ENCODE results near the gene KCNT1. TPM values are rescaled to one million over a fixed set of nuclear protein-coding genes. Genes with fewer than 3 reads are reported as not detected.

The KCNT1 gene
- total RNA-seq, 4 donors from 2014 or later: 0.21 TPM; not detected in 3

DNA sequence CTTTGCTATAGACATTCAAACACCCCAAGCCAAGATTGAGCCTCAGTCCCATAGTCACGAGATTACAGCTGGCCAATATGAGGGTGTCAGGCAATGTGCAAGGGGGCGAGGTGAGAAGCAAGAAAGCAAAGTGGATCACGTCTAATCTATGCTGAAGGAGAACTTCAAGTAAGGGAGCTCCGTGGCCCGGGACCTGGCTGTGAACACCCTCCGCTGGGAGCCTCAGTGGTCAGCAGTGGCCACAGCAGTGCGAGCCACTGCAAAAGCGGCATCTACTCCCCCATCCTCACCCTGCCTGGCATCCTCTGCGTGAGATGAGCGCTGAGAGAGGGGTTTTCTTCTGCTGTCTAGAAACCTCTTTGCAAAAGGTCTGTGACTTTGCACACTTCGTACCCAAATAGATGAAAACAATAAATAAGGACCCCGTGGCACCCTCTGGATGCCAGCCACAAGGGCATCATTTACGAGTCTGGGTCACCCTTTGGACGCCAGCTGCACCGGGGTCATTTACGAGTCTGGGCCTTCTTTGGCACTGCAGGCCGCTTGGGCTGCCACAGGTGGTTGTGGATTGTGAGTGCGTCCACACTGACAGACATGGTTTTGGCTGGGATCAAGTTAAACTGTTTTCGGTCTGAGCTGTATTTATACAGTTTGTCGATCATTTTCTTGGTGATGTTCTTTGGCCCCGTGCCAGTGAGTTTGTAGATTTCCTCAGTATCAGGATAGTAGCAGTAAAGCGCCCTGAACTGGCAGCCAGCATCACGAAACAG, 109.0 kb downstream of the KCNT1 start:
- no peak overlapping the region for H3K27ac ChIP-seq
- H3K9me3 ChIP-seq: no peaks in the 10 kb centered on the region
- intact Hi-C loops (cut with DNase I): no loop called here
- no peak overlapping the region for H3K4me3 ChIP-seq (replicated peaks in 1 of 3)
- no peak for DNase-seq
- WGBS, 2 donors: 96% methylated on average over 23 of the region's 23 CpGs
- peaks cover 28 to 32% of the 10 kb centered on the region in 2 donors for H3K36me3 ChIP-seq
- H3K4me1 ChIP-seq: no peaks in the 10 kb centered on the region
- H3K27me3 ChIP-seq: no peaks in the 10 kb centered on the region
- TF ChIP-seq, protein P1, sequence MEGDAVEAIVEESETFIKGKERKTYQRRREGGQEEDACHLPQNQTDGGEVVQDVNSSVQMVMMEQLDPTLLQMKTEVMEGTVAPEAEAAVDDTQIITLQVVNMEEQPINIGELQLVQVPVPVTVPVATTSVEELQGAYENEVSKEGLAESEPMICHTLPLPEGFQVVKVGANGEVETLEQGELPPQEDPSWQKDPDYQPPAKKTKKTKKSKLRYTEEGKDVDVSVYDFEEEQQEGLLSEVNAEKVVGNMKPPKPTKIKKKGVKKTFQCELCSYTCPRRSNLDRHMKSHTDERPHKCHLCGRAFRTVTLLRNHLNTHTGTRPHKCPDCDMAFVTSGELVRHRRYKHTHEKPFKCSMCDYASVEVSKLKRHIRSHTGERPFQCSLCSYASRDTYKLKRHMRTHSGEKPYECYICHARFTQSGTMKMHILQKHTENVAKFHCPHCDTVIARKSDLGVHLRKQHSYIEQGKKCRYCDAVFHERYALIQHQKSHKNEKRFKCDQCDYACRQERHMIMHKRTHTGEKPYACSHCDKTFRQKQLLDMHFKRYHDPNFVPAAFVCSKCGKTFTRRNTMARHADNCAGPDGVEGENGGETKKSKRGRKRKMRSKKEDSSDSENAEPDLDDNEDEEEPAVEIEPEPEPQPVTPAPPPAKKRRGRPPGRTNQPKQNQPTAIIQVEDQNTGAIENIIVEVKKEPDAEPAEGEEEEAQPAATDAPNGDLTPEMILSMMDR (IDR thresholded peaks at IDR 0.05): no peak
- no peak for TF ChIP-seq POLR2A (IDR thresholded peaks at IDR 0.05)

DNA sequence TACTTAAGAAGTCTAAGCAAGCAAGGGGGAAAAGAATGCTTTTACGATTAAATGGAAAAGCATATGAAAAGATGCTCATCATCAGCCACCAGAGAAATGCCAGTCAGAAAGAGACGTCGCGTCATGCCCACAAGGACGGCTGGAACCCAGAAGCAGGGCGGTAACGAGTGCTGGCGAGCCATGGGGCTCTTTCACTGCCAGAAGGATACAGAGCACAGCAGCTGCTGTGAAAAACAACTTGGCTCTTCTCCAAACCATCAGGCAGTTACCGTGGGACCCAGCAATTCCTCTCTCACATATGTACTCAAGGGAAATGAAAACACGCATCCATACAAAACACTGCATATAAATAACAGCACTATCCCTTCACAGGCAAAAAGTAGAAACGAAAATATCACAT, 109.8 kb downstream of the KCNT1 start:
- no peaks in the 10 kb centered on the region for H3K4me1 ChIP-seq
- H3K9me3 ChIP-seq: no peaks in the 10 kb centered on the region
- H3K27ac ChIP-seq: no peak overlapping the region
- TF ChIP-seq POLR2A (IDR thresholded peaks at IDR 0.05): no peak
- TF ChIP-seq, protein P1 (IDR thresholded peaks at IDR 0.05): no peak
- DNase-seq: no peak
- H3K27me3 ChIP-seq: no peaks in the 10 kb centered on the region
- WGBS, 2 donors: 82 to 89% methylated on average over 11 of the region's 11 CpGs
- H3K36me3 ChIP-seq: peaks cover 34 to 40% of the 10 kb centered on the region in 2 donors
- no peak overlapping the region for H3K4me3 ChIP-seq (replicated peaks in 1 of 3)
- intact Hi-C loops (cut with DNase I): no loop called here

DNA sequence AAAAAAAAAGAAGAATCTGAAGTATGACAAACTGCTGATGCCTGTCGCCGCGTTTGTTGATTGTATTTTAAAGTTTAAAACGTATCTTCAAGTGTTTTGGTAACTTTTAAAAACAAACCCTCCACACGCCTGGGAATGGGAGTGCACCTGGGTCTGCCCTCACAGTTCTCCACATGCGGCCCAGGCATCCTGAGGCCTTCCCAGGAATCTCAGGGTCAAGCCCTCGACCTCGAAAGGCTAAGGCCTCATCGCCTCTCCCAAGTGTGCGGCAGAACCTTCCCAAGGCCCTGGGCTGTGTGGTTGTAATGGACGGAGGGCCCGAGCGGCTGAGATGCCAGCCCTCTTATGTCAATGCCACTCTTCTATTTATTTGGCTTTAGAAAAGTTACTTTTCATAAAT, 111.0 kb downstream of the KCNT1 start:
- H3K36me3 ChIP-seq: peaks cover 42 to 50% of the 10 kb centered on the region in 2 donors
- no peak for TF ChIP-seq POLR2A (IDR thresholded peaks at IDR 0.05)
- TF ChIP-seq, protein P1 (IDR thresholded peaks at IDR 0.05): no peak

DNA sequence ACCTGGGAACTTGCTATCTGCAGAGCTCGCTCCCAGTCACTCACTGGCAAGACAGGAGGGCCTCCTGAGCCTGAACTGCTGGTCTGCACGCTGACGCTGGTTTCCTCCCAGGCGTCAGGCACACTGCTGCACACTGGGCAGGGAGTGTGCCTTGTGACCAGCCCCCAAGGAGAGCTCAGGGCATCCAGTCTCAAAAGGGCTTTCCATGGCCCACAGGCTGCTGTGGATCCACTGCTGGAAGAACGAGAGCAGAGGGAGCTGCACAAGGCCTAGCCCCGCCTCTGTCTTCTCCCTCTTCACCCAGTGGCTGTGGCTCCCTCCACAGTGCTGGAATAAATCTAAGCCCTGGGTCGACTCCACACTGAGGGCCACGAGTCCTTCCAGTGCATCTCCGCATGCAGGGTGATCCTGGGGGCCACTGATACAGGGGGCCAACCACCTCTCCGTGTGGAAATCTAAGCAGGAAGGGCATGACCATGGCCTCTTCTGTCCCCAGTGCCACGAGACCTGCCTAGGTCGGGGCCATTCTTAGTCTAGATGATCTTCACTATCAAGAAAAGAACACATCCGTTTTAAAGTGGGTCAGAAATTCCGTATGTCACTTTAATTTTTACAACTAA, 111.8 kb downstream of the KCNT1 start:
- Histone ChIP-seq H3K36me3 (peaks cover 50 to 58% of the 10 kb centered on the region in 2 donors), H3K9me3 (no peaks in the 10 kb centered on the region), H3K4me3 (replicated peaks in 1 of 3) (no peak overlapping the region), H3K27ac (no peak overlapping the region), H3K27me3 (no peaks in the 10 kb centered on the region), H3K4me1 (no peaks in the 10 kb centered on the region)
- 95 to 98% methylated on average over 9 to 10 of the region's 14 CpGs for WGBS, 2 donors
- DNase-seq: no peak
- intact Hi-C loops (cut with DNase I): no loop called here
- TF ChIP-seq, protein P1 (IDR thresholded peaks at IDR 0.05): no peak
- TF ChIP-seq POLR2A (IDR thresholded peaks at IDR 0.05): no peak

More for the DNA sequence above, 111.0 kb downstream of the KCNT1 start:
- 92 to 93% methylated on average over 13 of the region's 13 CpGs for whole genome bisulfite sequencing, 2 donors
- Histone ChIP-seq H3K4me1 (no peaks in the 10 kb centered on the region), H3K27me3 (no peaks in the 10 kb centered on the region), H3K27ac (no peak overlapping the region), H3K4me3 (replicated peaks in 1 of 3) (no peak overlapping the region), H3K9me3 (no peaks in the 10 kb centered on the region)
- DNase-seq: no peak
- intact Hi-C loops (cut with DNase I): no loop called here

Measured in thyroid gland (tissue), 4 donors.